ENCODE measurements around the gene RPS6KA5. TPM values are rescaled to one million over a fixed set of nuclear protein-coding genes. Genes with fewer than 3 reads are reported as not detected.

The RPS6KA5 gene
- total RNA-seq, 4 donors from 2014 or later: 3.8 to 20.0 (median 14.8) TPM

GRCh38 chr14:90990141-90990540 is 70.3 kb downstream of the RPS6KA5 start:
- intact Hi-C loops (cut with DNase I; ENCODE audit: low total_unique reads): no loop called here
- Histone ChIP-seq H3K36me3 (no peaks in the 10 kb centered on the region), H3K4me1 (no peaks in the 10 kb centered on the region), H3K9me3 (no peaks in the 10 kb centered on the region), H3K4me3 (no peak overlapping the region), H3K27me3 (no peaks in the 10 kb centered on the region), H3K27ac (no peak overlapping the region)
- DNase-seq: no peak
- TF ChIP-seq CTCF (IDR thresholded peaks at IDR 0.05) (no peak), POLR2A (IDR thresholded peaks at IDR 0.05) (no peak)

- intact Hi-C loops (cut with DNase I; ENCODE audit: low total_unique reads): no loop called here
- DNase-seq: no peak
Measured at GRCh38 chr14:90987140-90987539, 73.3 kb downstream of the RPS6KA5 start.

GRCh38 chr14:90986510-90986909 is 73.9 kb downstream of the RPS6KA5 start:
- intact Hi-C loops (cut with DNase I; ENCODE audit: low total_unique reads): no loop called here
- Histone ChIP-seq H3K36me3 (no peaks in the 10 kb centered on the region), H3K27ac (no peak overlapping the region), H3K27me3 (no peaks in the 10 kb centered on the region), H3K4me3 (no peak overlapping the region), H3K9me3 (no peaks in the 10 kb centered on the region), H3K4me1 (no peaks in the 10 kb centered on the region)
- TF ChIP-seq POLR2A (IDR thresholded peaks at IDR 0.05) (no peak), CTCF (IDR thresholded peaks at IDR 0.05) (no peak)
- DNase-seq: no peak

More at GRCh38 chr14:90987140-90987539, 73.3 kb downstream of the RPS6KA5 start:
- Histone ChIP-seq H3K27me3 (no peaks in the 10 kb centered on the region), H3K4me1 (no peaks in the 10 kb centered on the region), H3K4me3 (no peak overlapping the region), H3K36me3 (no peaks in the 10 kb centered on the region), H3K27ac (no peak overlapping the region), H3K9me3 (no peaks in the 10 kb centered on the region)
- TF ChIP-seq CTCF (IDR thresholded peaks at IDR 0.05) (no peak), POLR2A (IDR thresholded peaks at IDR 0.05) (no peak)

GRCh38 chr14:90985601-90986242 is 74.7 kb downstream of the RPS6KA5 start:
- H3K4me3 ChIP-seq: no peak overlapping the region
- no peak for DNase-seq
- no peak overlapping the region for H3K27ac ChIP-seq
- no peak for TF ChIP-seq POLR2A (IDR thresholded peaks at IDR 0.05)
- TF ChIP-seq CTCF (IDR thresholded peaks at IDR 0.05): no peak
- H3K27me3 ChIP-seq: no peaks in the 10 kb centered on the region
- no peaks in the 10 kb centered on the region for H3K36me3 ChIP-seq
- no peaks in the 10 kb centered on the region for H3K9me3 ChIP-seq
- intact Hi-C loops (cut with DNase I; ENCODE audit: low total_unique reads): no loop called here
- no peaks in the 10 kb centered on the region for H3K4me1 ChIP-seq

- intact Hi-C loops (cut with DNase I; ENCODE audit: low total_unique reads): no loop called here
- Histone ChIP-seq H3K4me1 (no peaks in the 10 kb centered on the region), H3K4me3 (no peak overlapping the region), H3K27ac (no peak overlapping the region), H3K27me3 (no peaks in the 10 kb centered on the region), H3K36me3 (no peaks in the 10 kb centered on the region), H3K9me3 (no peaks in the 10 kb centered on the region)
- no peak for DNase-seq
- TF ChIP-seq CTCF (IDR thresholded peaks at IDR 0.05) (no peak), POLR2A (IDR thresholded peaks at IDR 0.05) (no peak)
Measured at GRCh38 chr14:90983560-90983959, 76.9 kb downstream of the RPS6KA5 start.

All from uterus (tissue), 4 donors.